DOHH2 (cell line): ENCODE measurements around the gene TMED7.

Experiments
- H3F3A ChIP-seq: fragments of 200-600 bp; sonication (generic), shearing (Covaris generic); 2 replicates; pipeline ENCODE4 v1.6.0; 2016; ENCODE audit warnings: antibody characterized with exemption, mild to moderate bottlenecking; ENCODE audit not compliant: control insufficient read depth, insufficient read depth
- H3K27ac ChIP-seq: fragments of 200-600 bp; sonication (generic); 2 replicates; pipeline ENCODE4 v1.5.1; 2014; ENCODE audit warnings: low read depth, mild to moderate bottlenecking, low read length, moderate library complexity
- H3K27me3 ChIP-seq: fragments of 200-600 bp; sonication (generic); 2 replicates; pipeline ENCODE4 v1.6.1; 2014; ENCODE audit warnings: mild to moderate bottlenecking, low read length, mixed read lengths; ENCODE audit not compliant: control insufficient read depth
- H3K36me3 ChIP-seq: fragments of 200-600 bp; sonication (generic); 2 replicates; pipeline ENCODE4 v1.6.1; 2014; ENCODE audit warnings: mild to moderate bottlenecking, low read length, moderate library complexity, mixed read lengths; ENCODE audit not compliant: control insufficient read depth
- H3K4me1 ChIP-seq: fragments of 200-600 bp; sonication (generic); 2 replicates; pipeline ENCODE4 v1.6.1; 2014; ENCODE audit warnings: mild to moderate bottlenecking, low read length, mixed read lengths; ENCODE audit not compliant: control insufficient read depth
- H3K4me2 ChIP-seq: fragments of 200-600 bp; sonication (generic); 2 replicates; pipeline ENCODE4 v1.6.0; 2014; ENCODE audit warnings: mild to moderate bottlenecking, low read length, moderate library complexity
- H3K4me3 ChIP-seq: fragments of 200-600 bp; sonication (generic); 2 replicates; pipeline ENCODE4 v1.5.1; 2014; ENCODE audit warnings: mild to moderate bottlenecking, low read length, mixed read lengths
- H3K79me2 ChIP-seq: fragments of 200-600 bp; sonication (generic); 2 replicates; pipeline ENCODE4 v1.6.1; 2014; ENCODE audit warnings: mild to moderate bottlenecking, low read length, mixed read lengths; ENCODE audit not compliant: control insufficient read depth
- H3K9me2 ChIP-seq: fragments of 200-600 bp; sonication (generic); replicated peaks from 2 replicates; pipeline ENCODE4 v1.6.1; 2014; ENCODE audit warnings: mild to moderate bottlenecking, low read length, mixed read lengths; ENCODE audit not compliant: control insufficient read depth
- H3K9me3 ChIP-seq: fragments of 200-600 bp; sonication (generic); 2 replicates; pipeline ENCODE4 v1.6.1; 2014; ENCODE audit warnings: antibody characterized with exemption, low read length, mixed read lengths; ENCODE audit not compliant: control insufficient read depth, insufficient read depth
- H4K20me1 ChIP-seq: fragments of 200-600 bp; sonication (generic); 2 replicates; pipeline ENCODE4 v1.6.0; 2014; ENCODE audit warnings: low read depth, mild to moderate bottlenecking, antibody characterized with exemption, low read length, moderate library complexity; ENCODE audit not compliant: control insufficient read depth, insufficient read depth
- EZH2phosphoT487 ChIP-seq: fragments of 200-600 bp; sonication (generic); IDR thresholded peaks from 2 replicates; pipeline ENCODE4 v1.6.1; 2017; ENCODE audit warnings: borderline replicate concordance, mild to moderate bottlenecking, antibody characterized with exemption, low read length, moderate library complexity, mixed read lengths
- TF ChIP-seq, protein P1 (sequence below): fragments of 200-600 bp; sonication (generic); IDR thresholded peaks from one replicate; pipeline ENCODE4 v1.5.1; 2014; ENCODE audit warnings: antibody characterized with exemption, mild to moderate bottlenecking, low read depth, low read length; ENCODE audit not compliant: poor library complexity, severe bottlenecking

TMED7 gene

DNA sequence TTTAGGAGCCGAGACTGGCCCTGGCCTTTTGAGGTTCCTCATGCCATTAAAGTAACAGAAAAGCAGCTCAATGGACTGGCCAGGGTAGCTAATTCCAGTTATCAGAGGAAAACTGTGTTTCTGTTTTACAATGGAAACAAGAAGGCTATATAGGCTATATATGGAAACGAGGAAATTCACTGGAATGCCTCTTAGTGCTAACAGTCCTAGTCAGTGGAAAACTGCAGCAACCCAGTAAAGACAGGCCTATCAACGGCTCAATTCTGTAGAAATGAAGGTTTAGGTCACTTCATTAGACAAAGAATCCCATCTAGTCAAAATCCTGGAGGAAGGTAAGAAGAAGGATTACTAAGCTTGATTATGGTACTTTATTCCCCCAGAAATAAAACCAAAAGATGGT is 20.4 kb downstream of the TMED7 start:
- Histone ChIP-seq H3K4me2 (no peak overlapping the region), H3F3A (peaks cover 16% of the 10 kb centered on the region), H3K79me2 (no peaks in the 10 kb centered on the region), H3K27me3 (no peaks in the 10 kb centered on the region), H3K27ac (no peak overlapping the region), H3K9me2 (no peaks in the 10 kb centered on the region), H3K36me3 (no peaks in the 10 kb centered on the region), H3K9me3 (no peaks in the 10 kb centered on the region), H4K20me1 (no peaks in the 10 kb centered on the region), H3K4me1 (peaks cover 22% of the 10 kb centered on the region), H3K4me3 (no peak overlapping the region)
- no peak for TF ChIP-seq EZH2phosphoT487
- TF ChIP-seq, protein P1, sequence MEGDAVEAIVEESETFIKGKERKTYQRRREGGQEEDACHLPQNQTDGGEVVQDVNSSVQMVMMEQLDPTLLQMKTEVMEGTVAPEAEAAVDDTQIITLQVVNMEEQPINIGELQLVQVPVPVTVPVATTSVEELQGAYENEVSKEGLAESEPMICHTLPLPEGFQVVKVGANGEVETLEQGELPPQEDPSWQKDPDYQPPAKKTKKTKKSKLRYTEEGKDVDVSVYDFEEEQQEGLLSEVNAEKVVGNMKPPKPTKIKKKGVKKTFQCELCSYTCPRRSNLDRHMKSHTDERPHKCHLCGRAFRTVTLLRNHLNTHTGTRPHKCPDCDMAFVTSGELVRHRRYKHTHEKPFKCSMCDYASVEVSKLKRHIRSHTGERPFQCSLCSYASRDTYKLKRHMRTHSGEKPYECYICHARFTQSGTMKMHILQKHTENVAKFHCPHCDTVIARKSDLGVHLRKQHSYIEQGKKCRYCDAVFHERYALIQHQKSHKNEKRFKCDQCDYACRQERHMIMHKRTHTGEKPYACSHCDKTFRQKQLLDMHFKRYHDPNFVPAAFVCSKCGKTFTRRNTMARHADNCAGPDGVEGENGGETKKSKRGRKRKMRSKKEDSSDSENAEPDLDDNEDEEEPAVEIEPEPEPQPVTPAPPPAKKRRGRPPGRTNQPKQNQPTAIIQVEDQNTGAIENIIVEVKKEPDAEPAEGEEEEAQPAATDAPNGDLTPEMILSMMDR, result no peak

DNA sequence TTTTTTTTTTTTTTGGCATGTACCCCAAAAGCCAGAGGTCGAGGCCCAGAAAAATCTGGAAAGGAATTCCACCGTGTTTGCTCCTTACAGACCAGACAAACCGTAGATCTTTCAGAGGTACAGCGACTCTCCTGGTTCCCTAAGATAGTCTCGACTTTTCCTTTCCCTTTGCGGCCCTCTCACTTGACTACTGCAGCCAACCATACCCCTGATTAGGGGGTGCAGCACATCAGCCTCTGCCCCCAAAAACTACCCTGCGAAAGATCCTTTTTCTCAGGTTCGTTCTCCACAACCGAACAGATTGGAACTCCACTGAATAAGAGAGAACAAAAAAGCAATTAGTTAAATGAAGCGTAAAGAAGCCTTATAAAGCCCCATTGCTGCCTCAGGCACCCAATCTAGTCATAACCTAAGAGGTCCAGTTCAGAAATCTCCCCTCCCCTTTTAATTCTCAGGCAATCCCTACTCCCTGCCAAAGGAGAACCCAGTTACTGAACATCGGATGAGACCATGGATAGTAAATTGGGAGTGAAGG is 23.2 kb downstream of the TMED7 start:
- H4K20me1 ChIP-seq, result no peaks in the 10 kb centered on the region
- H3K4me1 ChIP-seq, result peaks cover 37% of the 10 kb centered on the region
- TF ChIP-seq, protein P1, result no peak
- TF ChIP-seq EZH2phosphoT487, result no peak
- peak overlapping the region; percentile 69 for H3K4me3 ChIP-seq
- peak overlapping the region; percentile 41 for H3K27ac ChIP-seq
- no peaks in the 10 kb centered on the region for H3K79me2 ChIP-seq
- no peaks in the 10 kb centered on the region for H3K36me3 ChIP-seq
- H3K4me2 ChIP-seq, result peak overlapping the region; percentile 89
- no peaks in the 10 kb centered on the region for H3K9me3 ChIP-seq
- no peaks in the 10 kb centered on the region for H3K27me3 ChIP-seq
- peaks cover 12% of the 10 kb centered on the region for H3F3A ChIP-seq
- H3K9me2 ChIP-seq, result no peaks in the 10 kb centered on the region

DNA sequence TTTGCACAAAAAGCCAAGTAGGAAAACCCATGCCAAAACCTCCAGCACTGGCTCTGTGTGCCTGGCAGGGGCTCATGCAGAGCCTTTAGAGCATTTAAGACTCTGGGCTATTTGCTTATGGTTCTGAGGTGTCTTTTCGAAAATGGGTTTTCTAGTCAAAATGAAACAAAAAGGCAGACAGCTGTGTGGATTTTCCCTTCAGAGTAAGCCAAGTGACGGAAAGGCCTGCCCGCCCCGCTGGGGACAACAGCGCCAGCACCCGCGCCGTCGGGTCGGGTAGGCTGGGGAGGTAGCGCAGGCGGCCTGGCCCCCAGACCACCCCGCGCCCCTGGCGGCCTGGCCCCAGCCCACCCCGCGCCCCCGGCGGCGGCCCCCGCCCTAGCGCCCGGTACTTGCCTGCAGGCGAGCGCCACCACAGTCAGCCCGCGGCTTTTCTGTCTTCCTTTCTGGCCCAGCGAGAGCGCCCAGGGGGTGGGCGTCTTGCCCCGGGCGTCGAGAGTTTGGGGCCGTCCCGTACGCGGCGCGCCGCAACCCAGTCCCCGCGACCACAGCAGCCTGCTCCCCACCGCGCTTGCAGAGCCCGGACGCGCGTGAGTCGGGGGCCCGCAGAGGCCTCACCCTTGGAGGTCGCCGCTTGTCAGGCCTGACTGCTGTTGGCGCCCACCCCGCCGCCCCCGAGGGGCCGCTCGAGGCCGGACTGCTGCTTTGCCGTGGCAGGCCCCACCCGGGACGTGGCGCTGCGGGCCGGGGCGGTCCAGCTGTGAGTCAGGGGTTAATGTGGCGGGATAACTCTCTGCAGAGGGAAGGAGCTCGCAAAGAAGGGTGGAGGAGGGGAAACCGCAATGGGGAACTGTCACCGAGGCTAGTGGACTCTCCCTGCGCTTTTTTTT is 23.9 kb downstream of the TMED7 start, which contains the start of gene TICAM2:
TSS of gene TICAM2 (minus strand) at position 779 of the 890 bp plus-strand sequence. CDS start 21,223 bp downstream, outside the sequence.
- peak within 1 kb of the TSS; percentile 41 for H3K27ac ChIP-seq
- peak within 1 kb of the TSS; percentile 69 for H3K4me3 ChIP-seq

More for the DNA sequence above, 23.9 kb downstream of the TMED7 start, which contains the start of gene TICAM2:
- TF ChIP-seq, protein P1, result peak; percentile 55
- TF ChIP-seq EZH2phosphoT487, result no peak
- Histone ChIP-seq H3K36me3 (no peaks in the 10 kb centered on the region), H3K79me2 (no peaks in the 10 kb centered on the region), H4K20me1 (no peaks in the 10 kb centered on the region), H3K4me1 (peaks cover 37% of the 10 kb centered on the region), H3F3A (peaks cover 12% of the 10 kb centered on the region), H3K9me2 (no peaks in the 10 kb centered on the region), H3K9me3 (no peaks in the 10 kb centered on the region), H3K27me3 (no peaks in the 10 kb centered on the region), H3K4me2 (peak within 1 kb of the TSS; percentile 89)
